ENCODE results near the gene TSPAN4.

- TF ChIP-seq POLR2A (IDR thresholded peaks at IDR 0.05) (no peak), CTCF (IDR thresholded peaks at IDR 0.05) (no peak), EP300 (IDR thresholded peaks at IDR 0.05) (no peak), POLR2AphosphoS5 (IDR thresholded peaks at IDR 0.05) (no peak)
These were observed 37.8 kb downstream of the TSPAN4 start for GRCh38 chr11:880447-880846.

Measured in stomach (tissue), 4 donors.